Stimulated activated CD4-positive, alpha-beta T cell treated with anti-CD3 and anti-CD28 coated beads, Interleukin-1b, Interleukin-23, amount 100 ng/mL, for 24 hours (primary cell): ENCODE data around the gene TBXA2R.
"Not testable (repeated sequence)": the region's sequence is repeated elsewhere in the genome, so short reads cannot be mapped to it uniquely, and the experiment has no call there.

ENCODE experiments used
- DNase-seq, 4 experiments: peaks; one replicate each; pipeline ENCODE4 v3.0.0-alpha.2; 2020; ENCODE audit warnings: low read depth in 4 of 4, low spot score in 1 of 4

Gene TBXA2R

DNA sequence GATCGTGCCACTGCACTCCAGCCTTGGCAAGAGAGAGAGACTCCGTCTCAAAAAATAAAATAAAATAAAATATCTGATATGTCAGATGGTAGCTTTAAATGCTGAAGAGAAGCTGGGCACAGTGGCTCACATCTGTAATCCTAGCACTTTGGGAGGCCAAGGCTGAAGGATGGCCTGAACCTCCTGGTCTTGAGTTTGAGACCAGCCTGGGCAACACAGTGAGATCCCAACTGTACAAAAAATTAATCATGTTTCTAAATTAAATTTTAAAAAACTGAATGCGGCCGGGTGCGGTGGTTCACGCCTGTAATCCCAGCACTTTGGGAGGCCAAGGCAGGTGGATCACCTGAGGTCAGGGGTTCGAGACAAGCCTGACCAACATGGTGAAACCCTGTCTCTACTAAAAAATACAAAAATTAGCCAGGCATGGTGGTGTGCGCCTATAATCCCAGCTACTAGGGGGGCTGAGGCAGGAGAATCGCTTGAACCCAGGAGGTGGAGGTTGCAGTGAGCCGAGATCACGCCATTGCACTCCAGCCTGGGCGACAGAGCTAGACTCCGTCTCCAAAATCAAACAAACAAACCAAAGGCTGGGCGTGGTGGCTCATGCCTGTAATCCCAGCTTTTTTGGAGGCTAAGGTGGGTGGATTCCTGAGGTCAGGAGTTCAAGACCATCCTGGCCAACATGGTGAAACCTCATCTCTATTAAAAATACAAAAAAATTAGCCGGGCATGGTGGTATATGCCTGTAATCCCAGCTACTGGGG is 22.5 kb downstream of the TBXA2R start:
- DNase-seq: not testable (repeated sequence)

DNA sequence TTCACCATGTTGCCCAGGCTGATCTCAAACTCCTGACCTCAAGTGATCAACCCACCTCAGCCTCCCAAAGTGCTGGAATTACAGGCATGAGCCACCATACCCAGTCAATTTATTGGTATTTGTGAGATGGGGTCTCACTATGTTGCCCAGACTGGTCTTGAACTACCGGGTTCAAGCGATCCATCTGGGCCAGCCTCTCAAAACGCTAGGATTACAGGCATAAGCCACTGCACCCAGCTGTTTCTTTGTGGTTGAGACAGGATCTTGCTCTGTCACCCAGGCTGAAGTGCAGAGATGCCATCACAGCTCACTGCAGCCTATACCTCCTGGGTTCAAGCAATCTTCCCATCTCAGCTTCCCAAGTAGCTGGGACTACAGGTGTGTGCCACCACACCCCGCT is 24.9 kb downstream of the TBXA2R start:
- not testable (repeated sequence) for DNase-seq

DNA sequence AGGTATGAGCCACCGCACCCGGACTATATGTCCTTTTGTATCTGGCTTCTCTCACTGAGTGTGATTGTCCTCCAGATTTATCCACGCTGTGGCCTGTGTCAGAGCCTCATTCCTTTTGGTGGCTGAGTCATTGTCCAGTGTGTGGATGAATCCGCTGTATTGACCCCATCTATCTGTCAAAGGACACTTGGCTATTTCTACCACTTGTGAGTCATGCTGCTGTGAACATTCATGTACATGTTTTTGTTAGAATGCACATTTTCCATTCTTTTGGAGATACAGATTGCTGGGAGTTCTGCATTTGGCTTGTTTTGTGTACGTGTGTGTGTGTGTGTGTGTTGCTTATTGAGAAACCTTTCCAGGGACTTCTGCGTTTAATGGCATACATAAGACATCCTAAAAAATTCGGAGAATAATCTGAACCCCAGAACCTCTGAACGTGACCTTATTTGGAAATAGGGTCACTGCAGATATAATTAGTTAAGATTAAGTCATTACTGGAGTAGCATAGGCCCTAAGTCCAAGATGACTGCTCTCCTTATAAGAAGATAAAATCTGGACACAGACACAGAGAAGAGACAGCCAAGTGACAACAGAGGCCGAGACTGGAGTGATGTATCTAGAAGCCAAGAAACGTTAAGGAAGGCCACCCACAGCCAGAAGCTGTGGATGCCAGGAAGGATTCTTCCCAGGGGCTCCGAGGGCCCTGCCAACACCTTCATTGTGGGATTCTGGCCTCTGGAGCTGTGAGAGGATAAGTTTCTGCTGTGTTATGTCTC is 26.3 kb downstream of the TBXA2R start:
- DNase-seq: no peak

DNA sequence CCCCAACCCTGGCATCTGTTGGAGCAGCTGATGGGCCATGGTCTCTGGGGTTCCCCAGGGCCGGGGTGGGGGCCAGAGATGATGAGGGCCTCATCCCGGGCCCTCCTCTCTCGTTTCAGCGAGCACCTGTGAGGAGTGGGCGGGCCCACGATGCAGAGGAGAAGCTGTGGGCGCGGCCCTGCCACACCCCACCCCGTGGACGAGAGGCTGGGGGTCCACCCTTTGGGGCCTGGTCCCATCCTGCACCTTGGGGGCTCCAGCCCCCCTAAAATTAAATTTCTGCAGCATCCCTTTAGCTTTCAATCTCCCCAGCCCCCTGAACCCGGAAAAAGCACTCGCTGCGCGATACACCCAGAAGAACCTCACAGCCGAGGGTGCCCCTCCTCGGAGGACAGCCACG is 28.3 kb downstream of the TBXA2R start:
- DNase-seq: no peak

DNA sequence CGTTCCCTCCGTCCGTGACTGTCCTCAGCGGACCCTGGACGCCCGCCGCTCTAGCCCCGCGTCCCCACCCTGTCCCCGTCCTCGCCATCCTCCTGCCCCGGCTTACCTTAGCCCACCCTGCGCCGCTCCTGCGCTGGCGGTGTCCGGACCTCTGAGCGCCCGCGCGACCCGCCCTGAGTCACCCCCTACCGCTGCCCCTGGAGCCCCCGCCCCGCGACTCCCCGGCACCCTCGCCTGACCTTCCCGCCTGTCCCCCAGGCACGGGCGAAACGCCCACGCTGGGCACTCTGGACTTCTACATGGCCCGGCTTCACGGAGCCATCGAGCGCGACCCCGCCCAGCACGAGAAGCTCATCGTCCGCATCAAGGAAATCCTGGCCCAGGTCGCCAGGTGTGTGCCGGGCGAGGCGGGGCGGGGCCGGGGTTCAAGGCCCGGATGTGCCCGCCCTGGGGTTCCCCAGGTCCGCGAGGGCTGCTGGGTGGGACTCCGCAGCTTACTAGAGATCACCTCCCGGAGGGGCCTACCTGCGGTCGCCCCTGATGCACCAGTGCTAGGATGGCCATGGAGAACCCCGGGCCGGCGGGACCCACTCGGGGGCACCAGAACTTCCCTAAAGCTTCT is 28.8 kb downstream of the TBXA2R start:
- no peak for DNase-seq

DNA sequence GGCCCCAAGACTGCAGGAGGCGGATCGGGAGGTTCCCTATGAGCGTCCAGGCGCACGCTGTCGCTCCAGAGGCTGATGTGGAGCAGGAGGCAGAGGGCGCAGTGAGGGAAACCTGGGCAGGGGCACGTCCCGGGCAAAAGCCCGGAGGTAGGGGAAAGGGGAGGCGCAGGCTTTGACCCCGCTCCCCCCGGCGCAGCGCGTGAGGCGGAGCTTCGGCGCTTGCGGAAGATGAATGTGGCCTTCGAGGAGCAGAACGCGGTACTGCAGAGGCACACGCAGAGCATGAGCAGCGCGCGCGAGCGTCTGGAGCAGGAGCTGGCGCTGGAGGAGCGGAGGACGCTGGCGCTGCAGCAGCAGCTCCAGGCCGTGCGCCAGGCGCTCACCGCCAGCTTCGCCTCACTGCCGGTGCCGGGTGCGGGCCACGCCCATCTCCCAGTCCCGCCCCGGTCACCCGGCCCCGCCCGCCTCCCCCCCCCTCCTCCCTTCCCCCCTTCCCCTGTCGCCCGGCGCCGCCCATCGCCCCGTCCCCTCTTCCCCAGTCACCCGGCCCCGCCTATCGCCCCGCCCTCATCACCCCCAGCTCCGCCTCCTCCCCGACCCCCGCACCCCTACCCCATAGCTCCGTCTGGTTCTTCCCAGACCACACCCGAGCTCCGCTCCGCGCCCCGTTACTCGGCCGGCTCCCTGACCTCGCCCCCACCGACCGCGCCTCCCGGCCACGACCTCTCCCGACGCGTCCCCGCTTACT is 29.8 kb downstream of the TBXA2R start:
- DNase-seq: no peak

DNA sequence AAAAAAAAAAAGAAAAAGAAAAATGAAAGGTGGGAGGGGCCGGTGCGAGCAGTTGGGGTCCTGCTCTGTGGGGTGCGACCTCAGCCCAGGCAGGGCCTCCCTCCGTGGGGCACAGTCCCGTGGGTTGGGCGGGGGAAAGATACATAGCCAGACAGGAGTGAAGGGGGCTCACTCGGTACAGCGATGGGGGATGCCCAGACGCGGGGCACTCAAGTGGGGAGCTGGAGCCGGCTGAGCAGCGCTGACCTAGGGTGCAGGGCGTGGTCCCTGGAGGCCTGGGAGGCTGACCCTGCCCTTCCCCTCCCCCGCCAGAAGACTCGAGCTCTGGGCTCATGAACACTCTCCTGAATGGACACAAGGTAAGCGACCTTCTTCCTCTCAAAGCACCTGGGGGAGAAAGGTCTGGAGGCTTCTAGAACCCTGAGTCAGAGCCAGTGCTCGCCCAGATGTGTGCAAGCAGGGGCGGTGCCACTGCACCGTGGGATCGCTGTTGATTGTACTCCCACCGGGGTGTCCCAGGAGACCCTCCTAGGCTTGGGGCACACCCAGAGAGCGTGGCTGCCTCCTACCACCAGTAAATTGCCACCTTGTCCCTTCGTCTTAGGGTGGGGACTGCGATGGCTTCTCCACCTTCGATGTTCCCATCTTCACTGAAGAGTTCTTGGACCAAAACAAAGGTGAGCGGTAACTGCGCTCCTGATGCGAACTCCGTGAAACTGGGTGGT is 30.6 kb downstream of the TBXA2R start:
- DNase-seq: no peak

DNA sequence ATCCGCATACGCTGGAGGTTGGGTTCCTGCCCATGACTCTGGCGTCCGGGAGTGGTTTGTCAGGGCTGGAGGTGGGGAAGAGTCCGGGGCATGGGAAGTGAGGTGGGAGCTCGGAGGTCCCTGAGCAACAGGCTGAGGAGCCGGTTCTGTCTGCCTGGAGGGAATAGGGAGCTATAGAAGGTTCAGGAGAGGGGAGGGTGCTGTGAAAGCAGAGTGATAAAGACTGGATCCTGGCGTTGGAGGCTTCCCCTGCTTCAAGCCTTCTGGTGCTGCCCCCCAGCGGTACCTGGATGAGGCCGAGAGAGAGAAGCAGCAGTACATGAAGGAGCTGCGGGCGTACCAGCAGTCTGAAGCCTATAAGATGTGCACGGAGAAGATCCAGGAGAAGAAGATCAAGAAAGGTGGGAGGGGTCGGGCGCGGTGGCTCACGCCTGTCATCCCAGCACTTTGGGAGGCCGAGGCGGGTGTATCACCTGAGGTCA is 31.4 kb downstream of the TBXA2R start:
- DNase-seq: no peak

DNA sequence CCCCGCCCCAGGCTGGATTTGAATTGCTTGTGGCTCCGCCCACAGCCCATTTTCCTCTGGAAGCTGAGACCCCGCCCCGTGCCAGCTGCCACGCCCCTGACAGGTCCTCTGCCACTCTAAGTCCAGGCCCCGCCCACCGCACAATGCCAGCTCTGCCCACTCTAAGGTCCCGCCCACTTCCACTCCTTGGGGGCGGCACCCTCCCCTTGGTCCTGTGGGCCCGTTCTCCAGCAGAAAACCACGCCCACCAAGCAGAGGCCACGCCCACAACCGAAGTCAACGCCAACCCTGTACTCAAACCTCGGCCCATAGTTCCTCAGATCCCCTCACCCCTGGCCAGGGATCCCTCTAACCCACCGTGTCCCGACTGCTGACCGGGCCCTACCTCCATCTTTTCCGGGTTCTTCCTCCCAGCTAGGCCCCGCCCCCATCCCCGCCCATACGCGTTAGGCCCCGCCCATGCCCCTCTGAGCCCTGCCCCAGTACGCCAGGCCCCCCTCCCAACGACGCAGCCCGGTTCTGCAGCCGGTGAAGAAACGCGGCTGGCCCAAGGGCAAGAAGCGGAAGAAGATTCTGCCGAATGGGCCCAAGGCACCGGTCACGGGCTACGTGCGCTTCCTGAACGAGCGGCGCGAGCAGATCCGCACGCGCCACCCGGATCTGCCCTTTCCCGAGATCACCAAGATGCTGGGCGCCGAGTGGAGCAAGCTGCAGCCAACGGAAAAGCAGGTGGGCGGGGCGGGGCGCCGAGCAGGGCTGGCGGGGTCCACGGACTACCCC is 32.6 kb downstream of the TBXA2R start:
- peak; percentile 38 to 91 (median 60) for DNase-seq

DNA sequence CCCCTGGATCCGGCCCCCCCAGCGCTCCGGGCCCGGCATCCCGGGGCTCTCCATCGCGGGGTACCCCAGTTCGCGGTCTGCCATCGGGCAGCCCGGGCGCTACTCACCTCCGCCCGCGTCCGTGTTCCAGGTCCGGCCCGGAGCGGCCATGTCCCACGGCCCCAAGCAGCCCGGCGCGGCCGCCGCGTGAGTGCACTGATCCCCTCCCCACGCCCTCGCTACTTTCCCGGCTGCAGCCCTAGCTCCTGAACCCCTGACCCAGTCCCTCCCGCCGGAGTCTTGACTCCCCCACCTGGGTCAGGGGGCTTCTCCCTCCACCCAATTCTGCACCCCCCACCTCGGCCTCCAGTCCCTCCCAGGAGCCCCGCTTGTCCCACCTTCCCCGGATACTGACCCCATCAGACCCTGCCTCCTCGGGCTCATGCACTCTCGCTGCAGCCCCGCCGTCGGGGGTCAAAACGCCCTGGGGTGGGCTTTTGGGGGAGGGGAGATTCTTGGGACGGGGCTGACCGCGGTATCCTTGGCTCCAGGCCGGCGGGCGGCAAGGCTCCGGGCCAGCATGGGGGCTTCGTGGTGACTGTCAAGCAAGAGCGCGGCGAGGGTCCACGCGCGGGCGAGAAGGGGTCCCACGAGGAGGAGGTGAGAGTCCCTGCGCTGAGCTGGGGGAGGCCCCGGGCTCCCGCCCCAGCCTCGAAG is 33.4 kb downstream of the TBXA2R start:
- no peak for DNase-seq

DNA sequence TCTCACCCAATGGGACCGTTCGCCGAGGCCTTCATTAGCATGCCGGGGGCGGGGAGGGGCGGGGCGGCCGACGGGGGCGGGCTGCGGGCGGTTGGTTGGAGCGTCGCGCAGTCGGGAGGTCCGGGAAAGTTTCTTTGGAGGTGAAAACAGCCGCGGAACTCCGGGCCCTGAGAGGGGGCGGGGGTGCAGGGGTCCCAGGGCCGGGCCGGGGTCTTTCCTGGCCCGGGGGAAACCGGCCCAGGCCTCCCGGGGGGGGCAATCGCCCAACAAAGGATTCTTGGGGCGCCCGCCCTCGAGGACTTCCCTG is 33.9 kb downstream of the TBXA2R start, which contains the start of gene HMG20B:
TSS of gene HMG20B (plus strand) at position 90 of the 307 bp plus-strand sequence. CDS start 366 bp downstream, outside the sequence.
- no peak for DNase-seq

DNA sequence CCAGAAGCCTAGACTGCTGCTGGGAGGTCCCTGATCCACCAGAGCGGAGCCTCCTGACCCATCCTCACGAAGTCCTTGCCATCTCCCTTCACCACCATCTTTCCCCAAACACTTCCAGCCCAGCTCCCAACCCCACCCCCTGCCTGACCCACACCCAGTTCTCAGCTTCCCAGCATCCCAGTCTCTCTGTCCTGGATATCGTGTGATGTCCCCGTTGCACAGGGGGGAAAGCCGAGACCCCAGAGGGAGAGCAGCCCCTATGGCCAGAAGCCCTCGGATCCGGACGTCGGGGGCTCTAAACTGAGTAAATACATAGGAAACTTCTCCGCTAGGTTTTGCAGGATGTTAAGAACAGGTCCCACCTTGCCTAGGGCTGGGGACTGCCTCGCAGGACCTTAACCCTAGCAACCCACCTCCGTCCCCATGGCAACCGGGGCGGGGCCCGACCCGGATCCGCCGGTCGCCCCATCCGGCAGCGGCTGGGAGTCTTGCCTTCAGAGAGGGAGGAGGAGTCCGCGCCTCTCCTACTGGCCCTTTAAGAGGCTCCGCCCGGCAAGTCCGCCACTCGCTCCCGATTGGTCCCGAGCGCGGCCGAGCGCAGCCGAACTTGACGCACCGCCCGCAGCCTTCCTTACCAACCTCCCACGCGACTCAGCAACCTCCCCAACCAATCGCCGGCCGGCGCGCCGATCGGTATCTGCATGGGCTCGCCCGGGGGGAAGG is 34.4 kb downstream of the TBXA2R start:
- peak; percentile 93 to 99 (median 98) for DNase-seq

DNA sequence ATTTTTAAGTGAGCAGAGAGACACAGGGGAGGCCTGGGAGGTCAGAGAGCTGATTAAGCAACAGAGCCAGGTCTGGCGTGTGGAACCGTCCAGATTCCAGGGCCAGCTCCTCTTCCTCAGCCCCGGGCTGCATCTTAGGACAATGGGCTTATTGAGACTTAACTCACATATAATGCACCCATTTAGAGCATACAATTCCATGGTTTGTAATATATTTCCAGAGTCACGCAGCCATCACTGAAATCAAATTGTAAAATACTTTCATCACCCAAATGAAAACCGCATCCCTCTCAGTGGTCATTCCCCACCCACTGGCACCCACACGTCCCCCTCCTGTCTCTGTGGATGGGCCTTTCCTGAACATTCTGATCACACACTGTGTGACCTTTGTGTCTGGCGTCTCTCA is 36.1 kb downstream of the TBXA2R start:
- DNase-seq: no peak

DNA sequence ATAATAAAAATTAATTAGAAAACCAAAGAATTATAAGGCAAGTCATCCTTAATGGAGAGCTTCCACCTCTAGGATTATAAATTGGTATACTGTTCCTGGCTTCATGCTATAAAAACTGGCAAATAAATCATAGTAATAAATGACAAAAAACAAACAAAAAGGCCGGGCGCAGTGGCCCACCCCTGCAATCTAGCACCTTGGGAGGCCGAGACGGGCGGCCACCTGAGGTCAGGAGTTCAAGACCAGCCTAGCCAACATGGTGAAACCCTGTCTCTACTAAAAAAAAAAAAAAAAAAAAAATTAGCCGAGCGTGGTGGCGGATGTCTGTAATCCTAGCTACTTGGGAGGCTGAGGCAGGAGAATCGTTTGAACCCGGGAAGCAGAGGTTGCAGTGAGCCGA is 36.6 kb downstream of the TBXA2R start:
- not testable (repeated sequence) for DNase-seq

DNA sequence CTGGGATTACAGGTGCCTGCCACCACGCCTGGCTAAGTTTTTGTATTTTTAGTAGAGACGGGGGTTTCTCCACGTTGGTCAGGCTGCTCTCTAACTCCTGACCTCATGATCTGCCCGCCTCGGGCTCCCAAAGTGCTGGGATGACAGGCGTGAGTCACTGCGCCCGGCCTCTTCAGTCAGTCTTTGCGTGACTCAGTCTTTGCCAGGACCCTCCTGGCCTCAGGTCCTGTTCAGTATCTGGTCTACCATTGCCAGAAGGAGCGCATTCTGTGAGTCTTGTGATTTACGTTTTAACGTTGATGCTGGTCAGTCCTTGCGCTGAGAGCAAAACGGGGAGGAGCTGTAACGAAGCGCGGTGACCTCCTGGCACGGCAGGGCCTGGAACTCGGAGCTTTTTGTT is 41.5 kb downstream of the TBXA2R start:
- DNase-seq: no peak

DNA sequence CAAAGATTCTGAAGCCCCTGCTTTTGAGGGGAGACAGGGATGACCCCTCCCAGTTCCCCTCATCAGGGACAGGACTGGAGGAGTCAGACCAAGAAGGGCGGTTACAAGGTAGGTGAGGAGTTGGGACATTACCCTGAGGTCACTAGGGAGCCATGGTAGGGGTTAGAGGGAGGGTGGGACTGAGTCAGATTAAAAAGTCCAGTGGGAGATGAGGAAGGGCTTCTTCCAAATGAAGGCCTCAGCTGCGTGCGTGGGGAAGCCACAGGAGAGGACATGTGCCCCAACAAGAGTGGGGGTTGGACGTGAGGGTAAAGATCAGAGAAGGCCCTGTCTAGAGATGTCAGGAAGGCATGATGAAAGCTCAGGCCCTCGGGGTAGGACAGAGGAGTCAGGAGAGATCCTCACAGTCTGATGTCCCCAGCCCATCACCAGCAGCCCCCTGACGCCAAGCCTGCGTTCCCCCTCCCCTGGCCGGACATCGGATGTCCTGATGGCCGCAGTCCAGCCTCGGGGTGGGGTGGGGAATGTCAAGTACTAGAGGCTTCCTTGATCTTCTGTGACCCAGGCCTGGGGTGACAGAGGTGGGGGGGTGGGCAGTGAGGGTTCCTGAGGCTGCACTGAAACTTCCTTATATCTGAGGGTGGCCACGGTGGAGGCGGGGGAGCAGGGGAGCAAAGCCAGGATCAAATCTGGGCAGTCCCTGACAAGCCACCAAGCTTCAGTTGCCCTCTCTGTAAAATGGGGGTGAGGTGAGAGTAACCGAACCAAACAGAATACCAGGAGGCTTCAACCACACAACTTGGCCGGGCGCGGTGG is 42.8 kb downstream of the TBXA2R start:
- no peak for DNase-seq

DNA sequence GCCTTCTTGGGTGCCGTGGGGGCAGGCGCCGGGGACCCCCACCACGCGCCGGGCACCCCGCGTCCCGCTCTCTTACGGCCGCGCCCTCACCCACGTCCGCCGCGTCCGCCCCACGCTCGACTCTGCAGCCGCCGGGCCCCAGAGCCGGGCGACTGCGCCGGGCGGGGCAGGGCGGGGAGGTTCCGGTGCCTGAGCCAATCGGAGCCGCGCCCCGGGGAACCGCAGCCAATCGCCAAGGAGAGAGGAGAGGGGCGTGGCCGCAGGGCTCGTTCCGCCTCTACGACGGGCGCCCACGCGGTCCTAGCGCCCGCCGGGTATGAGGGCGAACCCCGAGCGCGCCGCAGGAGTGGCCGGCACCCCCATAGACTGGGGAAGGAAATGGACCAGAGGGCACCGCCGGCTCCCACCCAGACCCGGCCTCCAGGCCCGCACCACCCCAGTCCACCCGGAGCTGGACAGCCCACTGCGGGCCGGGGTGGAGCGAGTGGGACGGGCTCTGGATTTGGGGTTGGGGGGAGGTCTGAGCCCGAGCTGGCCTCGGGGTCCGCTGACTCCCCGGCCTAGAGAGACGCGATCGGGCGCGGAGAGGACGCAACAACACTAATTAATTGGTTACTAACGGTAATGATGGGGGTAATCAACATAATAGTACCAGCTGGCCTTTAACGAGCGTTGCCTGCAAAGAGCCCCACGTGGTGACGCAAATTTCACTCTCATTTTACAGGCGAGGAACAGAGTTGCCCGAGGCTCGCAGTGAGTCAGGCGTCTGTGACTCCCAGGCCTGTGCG is 49.0 kb downstream of the TBXA2R start, which contains the start of gene MFSD12:
TSS of gene MFSD12 (minus strand) at position 126 of the 788 bp plus-strand sequence. CDS start 183 bp downstream, outside the sequence.
- peak; percentile 89 to 95 (median 92) for DNase-seq
